Activated T-helper 17 cell treated with anti-CD3 and anti-CD28 coated beads, Interleukin-2, amount 50 U/mL, for 72 hours (primary cell): ENCODE data around the gene KIF1C. TPM values are rescaled to one million over a fixed set of nuclear protein-coding genes. Genes with fewer than 3 reads are reported as not detected.
"Not testable (repeated sequence)": the region's sequence is repeated elsewhere in the genome, so short reads cannot be mapped to it uniquely, and the experiment has no call there.

Source experiments
- ATAC-seq: fragments of 150-1000 bp; cut with Tn5 transposase; replicated peaks from 2 replicates; pipeline ENCODE4 v1.10.0; 2021; ENCODE audit warnings: mild to moderate bottlenecking, moderate library complexity
- H3K27ac Mint-ChIP-seq: one replicate; pipeline ENCODE4 v1.8.0; 2022; ENCODE audit warnings: mixed read lengths
- H3K27me3 Mint-ChIP-seq: one replicate; pipeline ENCODE4 v1.8.0; 2022; ENCODE audit warnings: mixed read lengths
- H3K36me3 Mint-ChIP-seq: one replicate; pipeline ENCODE4 v1.8.0; 2022; ENCODE audit warnings: low read depth, mild to moderate bottlenecking, mixed read lengths
- H3K4me1 Mint-ChIP-seq: one replicate; pipeline ENCODE4 v1.8.0; 2022; ENCODE audit warnings: mixed read lengths
- H3K4me3 Mint-ChIP-seq: one replicate; pipeline ENCODE4 v1.8.0; 2022; ENCODE audit warnings: mild to moderate bottlenecking, mixed read lengths
- H3K9me3 Mint-ChIP-seq: one replicate; pipeline ENCODE4 v1.8.0; 2022; ENCODE audit warnings: mixed read lengths
- total RNA-seq, 2 donors: library from RNA; stranded (reverse); gene quantifications; one replicate each; pipeline ENCODE4 v1.2.3, GENCODE V29; 2022

The KIF1C gene
- total RNA-seq, 2 donors from 2014 or later: 47.4 to 54.4 TPM

DNA sequence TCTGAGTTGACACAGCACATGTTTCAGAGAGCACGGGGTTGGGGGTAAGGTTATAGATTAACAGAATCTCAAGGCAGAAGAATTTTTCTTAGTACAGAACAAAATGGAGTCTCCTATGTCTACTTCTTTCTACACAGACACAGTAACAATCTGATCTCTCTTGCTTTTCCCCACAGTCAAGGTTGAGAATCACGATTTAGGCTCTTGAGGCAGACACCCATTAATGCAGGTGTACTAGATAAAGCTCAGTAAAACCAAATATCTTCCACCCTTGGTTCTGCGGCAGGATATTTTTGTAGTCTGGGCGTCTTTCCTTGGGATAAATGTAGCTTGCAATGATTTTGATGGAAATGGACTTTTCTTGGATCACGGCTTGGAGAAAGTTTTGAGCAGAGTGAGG, 77.7 kb downstream of the KIF1C start:
- peaks cover 16% of the 10 kb centered on the region for H3K4me1 Mint-ChIP-seq
- H3K27me3 Mint-ChIP-seq, H3K27ac Mint-ChIP-seq, H3K36me3 Mint-ChIP-seq, ATAC-seq, H3K9me3 Mint-ChIP-seq, H3K4me3 Mint-ChIP-seq: not testable (repeated sequence)

GRCh38 chr17:5077275-5077674, 79.5 kb downstream of the KIF1C start:
- not testable (repeated sequence) for H3K27ac Mint-ChIP-seq, H3K9me3 Mint-ChIP-seq, H3K27me3 Mint-ChIP-seq, H3K36me3 Mint-ChIP-seq, ATAC-seq
- peak overlapping the region; percentile 79 for H3K4me3 Mint-ChIP-seq
- peaks cover 20% of the 10 kb centered on the region for H3K4me1 Mint-ChIP-seq

DNA sequence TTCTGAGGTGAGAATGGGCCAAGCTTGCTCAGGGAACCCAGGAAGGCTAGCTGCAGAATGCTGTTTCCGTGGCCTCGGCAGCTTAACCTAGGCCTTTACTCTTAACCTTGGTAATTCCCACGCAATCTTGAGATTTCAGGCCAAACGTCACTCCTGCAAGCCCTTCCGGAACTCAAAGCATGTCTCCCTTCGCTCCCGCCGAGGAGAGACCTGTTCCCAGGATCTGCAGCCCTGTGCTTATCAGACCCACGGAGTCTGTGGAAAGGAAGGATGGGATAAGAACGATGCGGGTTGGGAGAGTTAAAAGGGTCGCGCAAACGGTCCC, 80.0 kb downstream of the KIF1C start:
- ATAC-seq: no peak
- H3K27me3 Mint-ChIP-seq: no peaks in the 10 kb centered on the region
- H3K27ac Mint-ChIP-seq: peak overlapping the region; percentile 41
- peaks cover under 1% of the 10 kb centered on the region for H3K9me3 Mint-ChIP-seq
- H3K4me1 Mint-ChIP-seq: peaks cover 20% of the 10 kb centered on the region
- H3K4me3 Mint-ChIP-seq: peak overlapping the region; percentile 79
- H3K36me3 Mint-ChIP-seq: peaks cover 6% of the 10 kb centered on the region

Other genes starting within 250 kb of the KIF1C start
- not detected for gene TM4SF5, start 226.1 kb upstream of the KIF1C start, total RNA-seq
- not detected for gene VMO1, start 211.6 kb upstream of the KIF1C start, total RNA-seq
- gene GLTPD2, start 209.0 kb upstream of the KIF1C start, total RNA-seq: not detected
- gene PSMB6, start 201.8 kb upstream of the KIF1C start, total RNA-seq: 100 to 1,000 TPM in 1 of 2 donors, 10 to 100 TPM in 1; 91.0 to 169 TPM
- gene PLD2, start 190.8 kb upstream of the KIF1C start, total RNA-seq: 10 to 100 TPM; 23.3 to 35.0 TPM
- gene MINK1, start 164.6 kb upstream of the KIF1C start, total RNA-seq: 100 to 1,000 TPM in 1 of 2 donors, 10 to 100 TPM in 1; 68.6 to 127 TPM
- 1 to 10 TPM in 1 of 2 donors, under 1 TPM in 1; 0.67 to 3.4 TPM for gene C17orf107, start 98.4 kb upstream of the KIF1C start, total RNA-seq
- gene CHRNE, start 94.9 kb upstream of the KIF1C start, total RNA-seq: under 1 TPM; 0.35 to 0.69 TPM
- gene GP1BA, start 65.7 kb upstream of the KIF1C start, total RNA-seq: under 1 TPM in 1 of 2 donors, not detected in 1; 0.11 TPM
- 10 to 100 TPM; 54.7 to 68.5 TPM for gene SLC25A11, start 57.9 kb upstream of the KIF1C start, total RNA-seq
- 100 to 1,000 TPM; 184 to 197 TPM for gene RNF167, start 57.7 kb upstream of the KIF1C start, total RNA-seq
- 1,000 to 10,000 TPM; 1,346 to 1,950 TPM for gene PFN1, start 49.4 kb upstream of the KIF1C start, total RNA-seq
- gene ENO3, start 46.8 kb upstream of the KIF1C start, total RNA-seq: 10 to 100 TPM; 27.4 to 30.3 TPM
- 10 to 100 TPM; 71.6 to 83.4 TPM for gene SPAG7, start 30.1 kb upstream of the KIF1C start, total RNA-seq
- gene CAMTA2, start 10.3 kb upstream of the KIF1C start, total RNA-seq: 100 to 1,000 TPM in 1 of 2 donors, 10 to 100 TPM in 1; 66.9 to 103 TPM
- gene INCA1, start 428 bp upstream of the KIF1C start, total RNA-seq: under 1 TPM; 0.61 to 0.69 TPM
- gene SLC52A1, start 37.5 kb downstream of the KIF1C start, total RNA-seq: under 1 TPM; 0.11 to 0.26 TPM
- gene ZFP3, start 80.5 kb downstream of the KIF1C start, total RNA-seq: 1 to 10 TPM; 1.4 to 1.9 TPM
- 10 to 100 TPM; 10.7 to 16.3 TPM for gene ZNF232, start 113.9 kb downstream of the KIF1C start, total RNA-seq
- under 1 TPM; 0.06 to 0.08 TPM for gene USP6, start 118.1 kb downstream of the KIF1C start, total RNA-seq
- gene ZNF594, start 193.9 kb downstream of the KIF1C start, total RNA-seq: 1 to 10 TPM; 4.7 to 6.3 TPM
- gene SCIMP, start 236.9 kb downstream of the KIF1C start, total RNA-seq: not detected